RPMI8226 (cell line): ENCODE data around the gene WDR5.

Experiments
- DNase-seq: peaks from one replicate; pipeline ENCODE4 v3.0.0-alpha.2; 2015

The WDR5 gene

DNA sequence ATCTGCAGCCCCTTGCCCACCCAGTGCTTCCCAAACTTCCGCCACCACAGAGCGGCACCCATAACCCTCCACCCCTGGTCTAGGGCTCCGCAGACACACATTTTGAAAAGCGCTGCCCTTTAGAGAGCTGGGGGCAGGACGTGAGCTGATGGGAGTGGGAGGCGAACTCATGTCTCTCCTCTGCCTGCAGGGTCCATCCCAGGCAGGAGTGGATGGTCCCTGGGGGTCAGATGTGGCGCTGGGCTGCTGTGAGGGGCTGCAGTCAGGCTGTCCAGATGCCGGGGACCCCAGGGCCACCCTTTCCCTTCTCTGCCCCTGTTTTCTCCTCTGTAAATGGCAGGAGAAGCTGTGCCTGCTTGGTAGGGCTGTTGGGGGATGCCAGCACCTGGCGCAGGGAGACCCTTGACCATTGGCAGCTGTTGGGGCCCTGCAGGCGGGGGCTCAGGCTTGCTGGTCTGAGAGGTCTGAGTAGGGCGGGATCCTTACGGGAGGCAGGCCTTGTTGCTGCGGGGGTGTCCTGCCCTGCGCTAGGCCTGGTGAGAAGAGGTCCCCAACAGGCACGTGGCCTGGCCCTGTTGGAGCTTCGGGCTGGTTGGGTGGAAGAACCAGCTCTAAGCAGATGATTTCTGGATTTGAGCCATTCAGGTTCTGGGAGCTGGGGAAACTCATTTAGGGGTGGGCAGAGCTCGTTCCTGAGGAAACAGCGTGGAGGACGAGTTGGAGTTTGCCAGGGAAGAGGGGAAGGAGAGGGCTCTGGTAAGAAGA lies 38.8 kb downstream of the WDR5 start:
- no peak for DNase-seq

GRCh38 chr9:134175291-134175807 lies 39.5 kb downstream of the WDR5 start:
- DNase-seq, result no peak

GRCh38 chr9:134175808-134176598 lies 40.1 kb downstream of the WDR5 start:
- DNase-seq, result no peak

DNA sequence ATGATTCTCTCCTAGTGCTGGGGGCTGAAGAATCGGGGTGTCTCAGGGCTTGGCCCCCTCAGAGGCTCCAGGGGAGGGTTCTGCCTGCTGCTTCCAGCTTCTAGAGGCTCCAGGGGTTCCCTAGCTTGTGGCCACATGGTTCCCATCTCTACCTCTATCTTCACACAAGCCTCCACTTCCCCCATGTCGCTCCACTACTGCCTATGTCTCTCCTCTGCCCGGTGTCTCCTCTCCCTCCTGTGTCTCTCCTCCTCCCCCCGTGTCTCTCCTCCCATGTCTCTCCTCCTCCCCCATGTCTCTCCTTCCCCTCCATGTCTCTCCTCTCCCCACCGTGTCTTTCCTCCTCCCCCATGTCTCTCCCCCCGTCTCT lies 40.7 kb downstream of the WDR5 start:
- no peak for DNase-seq

DNA sequence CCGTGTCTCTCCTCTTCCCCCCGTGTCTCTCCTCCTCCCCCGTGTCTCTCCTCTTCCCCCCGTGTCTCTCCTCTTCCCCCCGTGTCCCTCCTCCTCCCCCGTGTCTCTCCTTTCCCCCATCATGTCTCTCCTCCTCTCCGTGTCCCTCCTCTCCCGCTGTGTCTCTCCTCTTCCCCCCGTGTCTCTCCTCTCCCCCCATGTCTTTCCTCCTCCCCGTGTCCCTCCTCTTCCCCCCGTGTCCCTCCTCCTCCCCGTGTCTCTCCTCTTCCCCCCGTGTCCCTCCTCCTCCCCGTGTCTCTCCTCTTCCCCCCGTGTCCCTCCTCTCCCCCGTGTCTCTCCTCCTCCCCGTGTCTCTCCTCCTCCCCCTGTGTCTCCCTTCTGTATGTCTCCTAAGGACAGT lies 41.3 kb downstream of the WDR5 start:
- DNase-seq, result no peak

DNA sequence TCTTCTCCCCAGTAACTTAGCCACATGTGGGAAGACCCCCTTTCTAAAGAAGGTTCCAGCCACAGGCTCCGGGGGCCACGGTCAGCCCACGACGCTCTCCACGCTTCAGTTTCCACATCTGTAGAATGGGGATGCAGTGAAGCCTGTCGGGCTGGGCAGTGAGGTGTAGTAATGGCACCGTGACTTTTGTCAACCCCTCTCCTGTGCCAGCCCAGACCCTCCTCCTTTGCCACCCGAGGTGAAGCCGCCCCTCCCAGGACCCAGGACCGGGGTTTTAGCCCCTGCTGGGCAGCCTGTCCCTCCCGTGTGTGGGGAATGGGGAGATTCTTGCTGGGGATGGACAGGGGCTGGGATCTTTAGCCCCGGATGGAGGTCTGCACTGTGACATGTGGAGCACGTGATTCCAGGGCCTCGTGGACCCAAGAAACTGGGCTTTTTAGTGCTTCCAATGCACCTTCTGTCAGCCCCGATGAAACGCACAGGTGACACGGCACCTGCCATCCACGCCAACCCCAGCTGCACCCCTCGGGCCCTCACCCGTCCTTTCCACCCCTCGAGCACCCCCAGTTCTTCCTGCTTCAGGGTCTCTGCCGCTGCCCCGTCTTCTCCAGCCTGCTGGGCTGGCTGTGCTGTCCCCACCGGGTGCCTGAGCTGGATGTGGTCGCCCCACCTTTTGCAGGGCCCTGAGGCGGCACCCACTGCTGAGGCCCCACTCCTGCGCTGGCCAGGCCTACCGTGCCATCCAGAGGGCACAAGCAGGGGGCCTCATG lies 41.9 kb downstream of the WDR5 start:
- DNase-seq, result no peak

DNA sequence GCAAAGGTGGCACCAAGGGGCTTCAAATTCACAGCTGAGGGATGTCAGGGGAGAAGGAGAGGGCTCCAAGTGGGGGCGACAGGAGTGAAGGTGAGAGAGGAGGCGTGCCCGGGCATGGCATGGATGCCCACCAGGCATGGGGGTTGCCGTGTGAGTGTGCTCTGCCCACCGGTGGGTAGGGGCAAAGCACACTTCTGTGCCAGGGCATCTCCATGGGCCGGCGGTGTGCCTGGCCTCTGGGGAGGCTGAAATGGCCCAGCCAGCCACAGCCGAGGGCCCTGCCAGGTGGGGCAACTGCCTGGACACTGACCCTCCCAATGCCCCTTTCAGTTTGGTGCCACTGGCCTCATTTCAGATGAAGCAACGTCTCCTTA lies 42.5 kb downstream of the WDR5 start:
- DNase-seq, result no peak

GRCh38 chr9:134178768-134179551 lies 43.1 kb downstream of the WDR5 start:
- DNase-seq, result peak; percentile 57

GRCh38 chr9:134179595-134179917 lies 43.7 kb downstream of the WDR5 start:
- DNase-seq, result no peak

DNA sequence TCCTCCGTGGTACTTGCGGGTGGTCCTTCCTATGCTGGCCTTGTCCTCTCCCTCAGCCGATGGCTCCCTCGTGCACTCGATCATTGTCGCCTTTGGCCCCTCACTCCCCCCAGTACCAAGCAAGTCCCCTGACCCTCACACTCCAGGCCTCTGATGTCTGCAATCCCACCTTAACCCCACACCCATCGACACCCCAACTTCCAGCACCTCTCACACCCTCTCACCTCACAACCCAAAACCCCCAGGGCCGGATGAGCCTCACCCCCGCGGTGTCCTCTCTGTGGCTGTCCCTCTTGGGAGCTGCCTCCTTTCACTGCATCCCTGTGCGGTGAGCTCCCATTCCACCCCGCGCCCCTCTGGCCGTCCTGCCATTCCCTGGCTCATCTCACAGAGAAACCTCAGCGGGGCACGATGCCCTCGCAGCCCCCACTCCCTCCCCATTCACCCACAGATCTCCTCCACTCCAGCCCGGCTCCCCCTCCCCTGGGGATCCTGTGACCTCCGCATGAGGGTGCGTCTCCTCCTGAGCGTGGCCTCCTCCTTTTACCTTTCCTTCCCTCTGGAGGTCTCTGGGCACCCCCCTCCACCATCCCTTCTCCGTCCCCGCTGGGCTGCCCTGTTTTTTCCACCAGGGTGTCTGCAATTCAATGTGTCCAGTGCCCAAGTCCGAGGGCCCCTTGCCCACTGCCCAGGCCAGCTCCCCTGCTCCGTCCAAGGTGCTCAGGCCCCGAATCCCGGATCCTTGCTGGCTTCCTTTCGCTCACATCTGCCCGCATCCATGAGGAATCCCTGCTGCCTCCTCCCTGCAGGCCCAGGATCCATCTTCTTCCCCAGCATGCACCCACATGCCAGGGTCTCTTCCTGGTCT lies 44.3 kb downstream of the WDR5 start:
- no peak for DNase-seq

DNA sequence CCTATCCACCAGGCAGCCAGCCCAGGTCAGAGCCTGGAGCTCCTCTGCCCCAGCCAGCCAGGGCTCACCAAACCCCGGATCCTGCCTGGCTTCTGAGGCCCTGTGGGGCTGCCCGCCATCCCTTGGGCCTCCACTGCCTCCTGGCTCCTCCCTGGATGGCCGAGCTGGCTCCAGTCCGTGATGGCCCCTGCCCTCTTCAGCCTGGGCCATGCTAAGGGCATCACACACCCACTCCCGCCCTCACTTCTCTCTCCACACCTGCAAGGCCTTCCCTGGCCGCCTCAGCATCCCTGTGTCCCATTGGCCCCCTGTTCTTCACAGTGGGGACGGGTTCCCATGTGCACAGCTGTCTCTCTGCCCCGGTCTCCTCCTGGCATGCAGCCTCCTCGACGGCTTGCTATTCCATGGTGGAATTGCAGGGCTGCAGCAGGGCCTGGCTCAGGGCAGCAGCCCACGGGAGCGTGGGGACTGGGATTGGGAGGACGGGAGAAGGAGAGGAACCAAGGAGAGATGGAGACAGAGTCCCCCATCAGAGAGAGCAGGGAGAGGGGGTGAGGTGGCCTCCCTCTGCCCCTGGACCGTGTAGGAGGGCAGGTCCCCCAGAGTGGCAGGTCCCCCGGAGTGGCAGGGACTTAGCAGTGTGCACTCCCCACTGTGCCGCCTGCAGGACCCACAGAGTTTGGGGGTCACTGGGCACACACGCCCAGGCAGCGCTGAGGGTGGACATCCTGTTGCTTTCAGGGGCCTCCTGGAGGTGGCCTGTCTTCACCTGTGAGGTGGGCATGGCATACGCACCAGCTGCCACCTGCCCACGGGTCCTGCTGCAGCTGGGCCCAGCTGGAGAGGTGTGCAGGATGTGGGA lies 45.1 kb downstream of the WDR5 start:
- DNase-seq, result no peak

GRCh38 chr9:134181648-134182034 lies 45.8 kb downstream of the WDR5 start:
- peak; percentile 52 for DNase-seq

DNA sequence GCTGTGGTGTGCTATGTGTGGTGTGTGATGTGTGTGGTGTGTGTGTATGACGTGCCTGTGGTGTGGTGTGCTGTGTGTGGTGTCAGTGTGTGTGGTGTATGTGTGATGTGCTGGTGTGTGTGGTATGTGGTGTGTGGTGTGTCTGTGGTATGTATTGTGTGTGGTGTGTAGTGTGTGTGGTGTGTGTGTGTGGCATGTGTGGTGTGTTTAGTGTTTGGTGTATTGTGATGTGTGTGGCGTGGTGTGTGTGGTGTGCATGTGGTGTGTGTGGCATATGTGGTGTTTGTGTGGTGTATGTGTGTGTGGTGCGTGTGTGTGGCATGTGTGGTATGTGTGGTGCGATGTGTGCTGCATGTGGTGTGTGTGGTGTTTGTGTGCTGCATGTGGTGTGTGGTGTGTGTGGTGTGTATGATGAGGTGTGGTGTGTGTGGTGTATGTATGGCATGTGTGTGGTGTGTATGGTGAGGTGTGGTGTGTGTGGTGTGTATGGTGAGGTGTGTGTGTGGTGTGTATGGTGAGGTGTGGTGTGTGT lies 46.7 kb downstream of the WDR5 start:
- DNase-seq, result no peak

- DNase-seq, result peak; percentile 43
Measured at GRCh38 chr9:134185536-134186011, 49.7 kb downstream of the WDR5 start.

DNA sequence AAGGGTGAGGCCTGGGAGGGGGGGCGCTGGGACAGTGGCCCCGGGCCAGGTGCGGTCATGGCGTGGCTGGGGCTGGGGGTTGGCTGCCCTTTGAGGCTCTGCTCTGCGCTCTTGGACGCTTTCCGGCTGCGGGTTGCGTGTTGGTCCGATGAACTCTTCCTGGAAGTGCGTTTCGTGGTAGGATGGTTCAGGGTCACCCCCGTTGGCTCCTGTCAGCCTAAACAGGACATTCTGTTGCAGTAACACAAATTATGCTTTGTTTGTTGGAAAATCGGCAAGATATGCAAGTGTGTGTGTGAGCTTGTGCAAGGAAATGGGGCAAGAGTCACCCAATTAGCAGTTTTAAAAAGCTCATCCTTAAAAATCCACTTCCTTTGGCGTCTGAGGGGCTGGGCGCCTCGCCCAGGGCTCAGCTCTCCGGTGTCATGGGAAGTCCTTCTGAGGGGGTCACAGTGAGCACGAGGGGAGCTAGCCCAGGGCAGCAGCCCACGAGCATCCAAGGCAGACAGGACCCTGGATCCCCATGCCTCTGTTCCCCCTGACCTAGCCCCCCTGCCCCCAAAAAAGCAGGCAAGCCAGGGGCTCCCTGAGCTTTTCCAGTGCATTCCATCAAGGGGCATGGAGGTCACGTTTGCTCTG lies 50.7 kb downstream of the WDR5 start:
- no peak for DNase-seq

- peak; percentile 53 for DNase-seq
Measured at GRCh38 chr9:134187110-134187531, 51.2 kb downstream of the WDR5 start.

GRCh38 chr9:134187891-134188385 lies 52.1 kb downstream of the WDR5 start:
- DNase-seq, result no peak

DNA sequence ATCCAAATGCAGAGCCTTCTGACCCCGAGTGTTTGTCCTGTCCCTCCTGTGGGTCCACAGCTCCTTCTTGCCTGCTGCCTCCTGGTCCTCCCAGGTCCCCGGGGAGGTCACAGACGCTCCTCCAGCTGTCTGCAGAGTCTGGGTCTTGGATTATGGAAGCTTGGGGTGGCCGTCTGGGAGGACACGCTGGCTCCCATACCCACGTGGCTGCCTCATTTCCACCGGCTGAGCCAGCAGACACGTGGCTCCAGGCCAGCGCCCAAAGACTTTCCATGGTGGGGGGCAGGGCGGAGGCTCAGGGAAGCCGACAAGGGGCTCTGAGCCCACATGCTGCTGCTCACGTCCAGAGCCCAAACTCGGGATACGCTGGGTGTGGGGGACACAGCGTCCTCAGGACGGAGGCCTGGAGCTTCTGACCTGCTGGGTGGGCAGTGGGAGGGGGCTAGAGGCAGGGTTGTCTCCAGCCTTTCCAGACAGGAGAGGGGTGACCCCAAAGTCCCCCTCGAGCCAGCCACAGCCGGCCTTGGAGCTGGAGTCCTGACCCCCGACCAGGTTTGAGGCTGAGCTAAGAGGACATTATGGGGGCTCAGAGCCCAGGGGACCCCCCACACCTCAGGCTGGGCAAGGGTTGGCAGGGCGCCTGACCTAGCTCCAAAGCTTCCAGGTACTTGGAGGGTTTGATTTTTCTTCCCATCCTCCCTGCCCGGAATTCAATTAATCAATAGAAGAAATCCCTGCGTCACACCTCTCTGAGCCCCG lies 52.7 kb downstream of the WDR5 start:
- DNase-seq, result no peak

DNA sequence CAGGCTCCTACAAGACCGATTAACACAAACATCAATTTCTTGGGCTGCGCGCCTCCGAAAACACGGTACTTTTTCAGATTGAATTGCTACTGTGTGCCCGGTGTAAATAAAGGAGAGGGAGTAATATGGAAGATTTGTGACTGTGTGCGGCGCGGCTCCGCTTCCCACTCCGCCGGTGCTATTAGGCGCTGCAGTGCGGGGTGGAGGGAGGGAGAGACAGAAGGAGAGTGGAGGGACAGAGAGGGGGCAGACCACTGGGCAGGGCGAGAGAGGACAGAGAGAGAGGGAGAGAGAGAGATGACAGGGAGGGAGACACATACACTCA lies 53.2 kb downstream of the WDR5 start:
- no peak for DNase-seq
